ENCODE data around the gene LASP1. TPM values are rescaled to one million over a fixed set of nuclear protein-coding genes. Genes with fewer than 3 reads are reported as not detected.

LASP1 gene
- total RNA-seq, 2 donors from 2014 or later = 70.3 to 76.1 TPM

- Histone ChIP-seq H3K4me3 (no peak overlapping the region), H3K4me1 (peaks cover 57% of the 10 kb centered on the region), H3K27ac (peak overlapping the region in 3 of 4 donors; percentile 7 to 42 (median 38)), H3K9me3 (no peaks in the 10 kb centered on the region), H3K27me3 (no peaks in the 10 kb centered on the region), H3K36me3 (replicated peaks in 1 of 2; ENCODE audit: insufficient read depth in 1 of 2, low read depth in 2 of 2) (peaks cover 0 to 3% of the 10 kb centered on the region in 2 donors)
- intact Hi-C loops (cut with DNase I) = no loop called here
- 30 to 32% methylated on average over 11 of the region's 11 CpGs for WGBS, 2 donors
- DNase-seq (peak in 1 of 4 donors; percentile 60), ATAC-seq (peak; percentile 10)
- TF ChIP-seq POLR2A (IDR thresholded peaks at IDR 0.05) = no peak
- no peak for TF ChIP-seq CTCF (IDR thresholded peaks at IDR 0.05)
These were observed 16.1 kb downstream of the LASP1 start for GRCh38 chr17:38885728-38886642.

DNA sequence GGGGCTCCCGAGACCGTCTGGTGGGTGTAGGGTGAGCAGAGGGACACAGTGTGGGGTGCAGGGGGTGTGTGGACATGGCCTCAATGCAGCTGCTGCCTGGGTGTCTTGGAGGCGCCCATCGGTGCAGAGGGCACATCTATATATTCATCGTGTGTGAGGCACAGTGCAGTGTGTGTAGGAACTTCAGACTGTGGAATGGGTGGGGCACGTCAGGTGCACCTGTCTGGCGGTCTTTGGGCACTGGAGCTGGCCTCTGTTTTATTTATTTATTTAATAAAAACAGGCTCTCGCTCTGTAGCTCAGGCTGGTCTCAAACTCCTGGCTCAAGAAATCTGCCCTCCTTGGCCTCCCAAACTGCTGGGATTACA is 16.8 kb downstream of the LASP1 start:
- Histone ChIP-seq H3K27ac (peak overlapping the region in 2 of 4 donors; percentile 38 to 42), H3K9me3 (no peaks in the 10 kb centered on the region), H3K4me3 (no peak overlapping the region), H3K36me3 (replicated peaks in 1 of 2; ENCODE audit: insufficient read depth in 1 of 2, low read depth in 2 of 2) (peaks cover 0 to 3% of the 10 kb centered on the region in 2 donors), H3K4me1 (peaks cover 50% of the 10 kb centered on the region), H3K27me3 (no peaks in the 10 kb centered on the region)
- intact Hi-C loops (cut with DNase I) = no loop called here
- TF ChIP-seq POLR2A (IDR thresholded peaks at IDR 0.05) (no peak), CTCF (IDR thresholded peaks at IDR 0.05) (no peak)
- peak in 1 of 4 donors; percentile 54 for DNase-seq
- no peak for ATAC-seq
- WGBS, 2 donors = 60% methylated on average over 6 to 8 of the region's 8 CpGs

DNA sequence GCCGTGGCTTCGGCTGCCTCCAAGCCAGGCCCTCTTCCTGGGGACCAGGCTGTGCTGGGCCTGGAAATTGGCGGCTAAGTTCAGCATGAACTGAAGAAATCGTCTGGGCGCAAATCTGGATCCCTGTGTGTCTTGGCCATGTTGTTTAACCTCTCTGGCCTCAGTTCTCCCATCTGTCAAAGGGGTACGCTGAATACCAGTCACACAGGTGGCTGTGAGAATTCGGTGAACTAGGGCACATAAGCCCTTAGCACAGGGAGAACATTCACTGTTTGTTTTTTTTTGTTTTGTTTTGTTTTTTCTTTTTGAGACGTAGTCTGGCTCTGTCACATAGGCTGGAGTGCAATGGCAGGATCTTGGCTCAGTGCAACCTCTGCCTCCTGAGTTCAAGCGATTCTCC is 19.0 kb downstream of the LASP1 start:
- peaks cover 50% of the 10 kb centered on the region for H3K4me1 ChIP-seq
- WGBS, 2 donors = 87 to 96% methylated on average over 6 to 9 of the region's 9 CpGs

DNA sequence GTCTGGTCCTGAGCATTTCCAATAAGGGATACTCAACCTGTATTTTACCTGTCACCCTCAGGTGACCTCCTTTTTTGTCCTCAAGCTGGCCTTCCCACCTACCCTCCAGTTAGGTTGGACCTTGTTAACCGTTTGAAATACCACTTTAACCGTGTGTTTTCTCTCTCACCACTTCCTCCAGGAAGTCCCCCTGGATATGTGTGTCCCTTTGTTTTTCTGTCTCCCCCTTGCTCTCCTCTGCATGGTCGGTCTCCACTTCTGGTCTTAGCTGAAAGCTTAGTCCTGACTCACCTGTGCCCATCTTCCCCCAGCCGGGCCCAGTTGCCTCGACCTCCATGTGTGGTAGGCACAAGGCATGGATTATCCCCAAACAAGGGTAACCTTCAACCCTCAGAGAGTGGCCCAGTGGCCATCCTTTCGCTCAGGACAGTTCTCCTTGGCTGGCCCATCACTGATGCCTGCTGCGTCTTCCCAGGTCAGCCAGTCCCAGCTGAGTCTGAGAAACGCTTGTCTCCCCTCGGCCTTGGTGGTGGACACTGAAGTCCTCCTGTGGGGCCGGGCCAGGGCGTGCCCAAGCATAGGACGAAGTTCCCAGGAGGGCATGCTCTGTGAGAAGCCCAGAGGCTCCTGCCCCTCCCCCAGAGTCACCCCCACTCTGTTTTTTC is 20.0 kb downstream of the LASP1 start:
- TF ChIP-seq CTCF (IDR thresholded peaks at IDR 0.05) (no peak), POLR2A (IDR thresholded peaks at IDR 0.05) (no peak)
- Histone ChIP-seq H3K9me3 (no peaks in the 10 kb centered on the region), H3K27ac (no peak overlapping the region), H3K36me3 (replicated peaks in 1 of 2; ENCODE audit: insufficient read depth in 1 of 2, low read depth in 2 of 2) (peaks cover 2 to 4% of the 10 kb centered on the region in 2 donors), H3K4me3 (no peak overlapping the region), H3K27me3 (no peaks in the 10 kb centered on the region), H3K4me1 (peaks cover 50% of the 10 kb centered on the region)
- DNase-seq (no peak), ATAC-seq (no peak)
- intact Hi-C loops (cut with DNase I) = no loop called here
- WGBS, 2 donors = 87% methylated on average over 7 to 10 of the region's 12 CpGs

More for the DNA sequence above, 19.0 kb downstream of the LASP1 start:
- Histone ChIP-seq H3K4me3 (no peak overlapping the region), H3K36me3 (replicated peaks in 1 of 2; ENCODE audit: insufficient read depth in 1 of 2, low read depth in 2 of 2) (peaks cover 2 to 4% of the 10 kb centered on the region in 2 donors), H3K9me3 (no peaks in the 10 kb centered on the region), H3K27me3 (no peaks in the 10 kb centered on the region), H3K27ac (no peak overlapping the region)
- TF ChIP-seq POLR2A (IDR thresholded peaks at IDR 0.05) (no peak), CTCF (IDR thresholded peaks at IDR 0.05) (no peak)
- intact Hi-C loops (cut with DNase I) = no loop called here
- ATAC-seq = no peak
- DNase-seq = no peak

All from body of pancreas (tissue), 4 donors.